Activated T-helper 2 cell treated with anti-CD3 and anti-CD28 coated beads, Interferon-gamma antibody, Interleukin-2, Interleukin-4, amounts not matched to agents 10 μg/mL and 5 μg/mL and 100 μg/mL, durations not matched to agents 14 hours and 24 hours and 36 hours (primary cell): ENCODE results near the gene PDF. TPM values are rescaled to one million over a fixed set of nuclear protein-coding genes. Genes with fewer than 3 reads are reported as not detected.

Source experiments
- DNase-seq: peaks from one replicate; pipeline ENCODE4 v3.0.0; 2021; ENCODE audit warnings: low spot score
- H3K27ac Mint-ChIP-seq: one replicate; pipeline ENCODE4 v1.8.0; 2021; ENCODE audit warnings: mixed read lengths
- H3K27me3 Mint-ChIP-seq: one replicate; pipeline ENCODE4 v1.8.0; 2021; ENCODE audit warnings: low read depth, mixed read lengths
- H3K36me3 Mint-ChIP-seq: one replicate; pipeline ENCODE4 v1.8.0; 2021; ENCODE audit warnings: low read depth, mixed read lengths
- H3K4me1 Mint-ChIP-seq: one replicate; pipeline ENCODE4 v1.8.0; 2021; ENCODE audit warnings: low read depth, mixed read lengths
- H3K4me3 Mint-ChIP-seq: one replicate; pipeline ENCODE4 v1.8.0; 2021; ENCODE audit warnings: low read depth, mild to moderate bottlenecking, moderate library complexity, mixed read lengths
- H3K9me3 Mint-ChIP-seq: one replicate; pipeline ENCODE4 v1.8.0; 2021; ENCODE audit warnings: mixed read lengths
- intact Hi-C: fragments of 100-400 bp; cut with micrococcal nuclease; formaldehyde crosslinking; loops from one replicate; pipeline ENCODE4 v1.15.1; 2023
- total RNA-seq: library from RNA; stranded (reverse); gene quantifications from 2 replicates; pipeline ENCODE4 v1.2.3, GENCODE V29; 2022

PDF gene
- total RNA-seq, 1 donor from 2014 or later = 15.5 TPM

DNA sequence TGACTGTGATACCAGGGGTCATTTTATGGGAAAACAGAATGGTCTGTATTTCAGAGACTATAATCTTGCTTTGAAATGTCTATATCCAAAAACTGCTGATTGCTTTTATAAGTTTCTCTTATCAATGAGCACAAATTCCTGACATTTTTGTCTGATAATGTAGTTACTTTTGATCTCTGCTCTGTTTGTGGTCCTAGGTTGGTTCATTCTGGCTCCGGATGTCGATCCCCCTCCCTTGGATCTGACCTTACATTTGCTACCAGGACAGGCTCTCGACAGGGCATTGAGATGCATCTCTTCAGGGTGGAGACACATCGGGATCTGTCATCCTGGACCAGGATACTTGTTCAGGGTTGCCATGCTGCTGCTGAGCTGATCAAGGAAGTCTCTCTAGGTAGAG is 46.5 kb downstream of the PDF start:
- Mint-ChIP-seq H3K4me1 (no peaks in the 10 kb centered on the region), H3K9me3 (no peaks in the 10 kb centered on the region), H3K27ac (no peak overlapping the region), H3K36me3 (peaks cover 8% of the 10 kb centered on the region), H3K27me3 (no peaks in the 10 kb centered on the region), H3K4me3 (no peak overlapping the region)
- intact Hi-C loops = no loop called here
- no peak for DNase-seq

DNA sequence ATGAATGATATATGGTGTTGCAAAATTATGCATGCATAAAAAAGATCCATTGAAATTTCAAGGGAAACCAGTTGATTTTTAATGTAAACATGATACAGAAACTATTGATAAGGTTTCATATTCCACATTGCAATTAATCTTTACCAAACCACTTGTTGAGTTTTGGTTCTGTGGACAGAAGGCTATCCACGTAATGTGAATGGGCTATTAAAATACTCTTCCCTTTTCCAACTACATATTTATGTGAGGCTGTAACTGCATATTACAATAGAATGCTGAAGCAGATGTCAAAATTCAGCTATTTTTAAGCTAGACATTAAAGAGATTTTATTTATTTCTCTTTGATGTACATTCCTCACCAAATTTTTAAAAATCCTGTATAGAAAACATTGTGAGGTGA is 53.0 kb downstream of the PDF start:
- Mint-ChIP-seq H3K36me3 (peaks cover 18% of the 10 kb centered on the region), H3K4me3 (no peak overlapping the region), H3K27ac (no peak overlapping the region), H3K4me1 (no peaks in the 10 kb centered on the region), H3K9me3 (no peaks in the 10 kb centered on the region), H3K27me3 (no peaks in the 10 kb centered on the region)
- DNase-seq = no peak
- intact Hi-C loops = no loop called here

Other genes starting within 250 kb of the PDF start
- gene HAS3, start 224.9 kb downstream of the PDF start, total RNA-seq = 1.1 and 1.2 TPM in 2 replicates
- 121 and 138 TPM in 2 replicates for gene CHTF8, start 198.0 kb downstream of the PDF start, total RNA-seq
- 104 and 107 TPM in 2 replicates for gene UTP4, start 197.9 kb downstream of the PDF start, total RNA-seq
- gene SNTB2, start 143.4 kb downstream of the PDF start, total RNA-seq = 29.8 and 30.4 TPM in 2 replicates
- 34.6 and 36.3 TPM in 2 replicates for gene VPS4A, start 19.2 kb downstream of the PDF start, total RNA-seq
- 41.5 and 42.9 TPM in 2 replicates for gene COG8, start 9.0 kb upstream of the PDF start, total RNA-seq
- 60.5 and 60.8 TPM in 2 replicates for gene NIP7, start 9.2 kb upstream of the PDF start, total RNA-seq
- 1.8 and 1.9 TPM in 2 replicates for gene TMED6, start 21.2 kb upstream of the PDF start, total RNA-seq
- gene TERF2, start 55.4 kb upstream of the PDF start, total RNA-seq = 56.0 and 61.9 TPM in 2 replicates
- 201 and 204 TPM in 2 replicates for gene CYB5B, start 94.0 kb upstream of the PDF start, total RNA-seq
- 49.2 and 54.0 TPM in 2 replicates for gene NFAT5, start 235.4 kb upstream of the PDF start, total RNA-seq